Stomach (tissue), 9 donors: Measurements from ENCODE around the gene ITLN1. TPM values are rescaled to one million over a fixed set of nuclear protein-coding genes. Genes with fewer than 3 reads are reported as not detected.
"Not testable (repeated sequence)": the region's sequence is repeated elsewhere in the genome, so short reads cannot be mapped to it uniquely, and the experiment has no call there.

ENCODE experiments used
- DNase-seq, 2 donors: peaks; one replicate each; pipeline versions ENCODE4 v3.0.0 to v3.0.0-alpha.2; 2013 to 2019
- H3K27ac ChIP-seq, 5 donors: fragments of 200-600 bp in 4 of 5; sonication (generic) in 4 of 5; one replicate each; pipeline ENCODE4 v1.5.1; 2013 to 2019; ENCODE audit warnings: mild to moderate bottlenecking in 1 of 5, moderate library complexity in 1 of 5
- H3K27me3 ChIP-seq, 3 donors: fragments of 200-600 bp; sonication (generic); one replicate each; pipeline ENCODE4 v1.5.1; 2017 to 2019; ENCODE audit warnings: mixed run types in 1 of 3
- H3K36me3 ChIP-seq, 4 donors: fragments of 200-600 bp; sonication (generic); 1 replicate in 3 of 4; 2 replicates in 1 of 4; pipeline ENCODE4 v1.5.1; 2016 to 2019
- H3K4me1 ChIP-seq, 4 donors: fragments of 200-600 bp; sonication (generic); one replicate each; pipeline ENCODE4 v1.5.1; 2016 to 2019
- H3K4me3 ChIP-seq, 4 donors: fragments of 200-600 bp; sonication (generic) in 3 of 4; one replicate each; pipeline ENCODE4 v1.5.1; 2016 to 2019; ENCODE audit warnings: mild to moderate bottlenecking in 1 of 4
- H3K9me3 ChIP-seq, 4 donors: fragments of 200-600 bp; sonication (generic); one replicate each; pipeline ENCODE4 v1.5.1; 2016 to 2019
- EP300 ChIP-seq: sonication (generic); formaldehyde crosslinking; IDR thresholded peaks from one replicate; pipeline ENCODE4 v1.6.1; 2017; ENCODE audit warnings: antibody characterized with exemption
- POLR2A ChIP-seq, 4 donors: fragments of 450-650 bp; IDR thresholded peaks; one replicate each; pipeline ENCODE4 v1.6.1; 2016; ENCODE audit warnings: antibody characterized with exemption in 4 of 4, control low read depth in 2 of 4, mild to moderate bottlenecking in 1 of 4, moderate library complexity in 1 of 4
- POLR2AphosphoS5 ChIP-seq, 3 donors: sonication (generic); formaldehyde crosslinking; IDR thresholded peaks; one replicate each; pipeline ENCODE4 v1.6.1; 2016; ENCODE audit warnings: antibody characterized with exemption in 3 of 3
- WGBS, 5 donors: extraction: QIAGEN DNeasy Blood & Tissue Kit in 3 of 5; methylation state at CpG; one replicate each; pipeline versions ENCODE4 v1.1.5 to v1.1.7; 2013 to 2018; 5-methylcytosine and 5-hydroxymethylcytosine counted together
- intact Hi-C: fragments of 100-400 bp; cut with DNase I; formaldehyde crosslinking; loops from one replicate; pipeline ENCODE4 v1.15.1; 2023; ENCODE audit warnings: low total_unique reads
- polyA plus RNA-seq, 3 donors: library from polyadenylated mRNA; stranded (reverse); fragments of 200-250 nt; gene quantifications; one replicate each; pipeline ENCODE4 v1.2.3, GENCODE V29; 2013
- total RNA-seq, 5 donors: library from RNA; depleted of rRNA; stranded (reverse); fragments of >200 nt; gene quantifications; one replicate each; pipeline versions ENCODE4 v1.1.0 to v1.2.3, GENCODE V29; 2014 to 2016
- TF ChIP-seq, protein P1 (sequence below), 7 experiments: fragments of 450-650 bp in 4 of 7; fragments of 200-600 bp in 3 of 7; sonication (generic) in 3 of 7; IDR thresholded peaks; one replicate each; pipeline ENCODE4 v1.5.1; 2016 to 2019; ENCODE audit warnings: antibody characterized with exemption in 7 of 7, control low read depth in 2 of 7, mild to moderate bottlenecking in 1 of 7
- donor health status: healthy with polysubstance abuse.
- donor health status: Bipolar disorder and iron deficiency.
- donor health status: healthy.

Gene ITLN1
- total and polyA plus RNA-seq, 8 donors: 1.2 to 241 (median 10.1) TPM; not detected in 1

GRCh38 chr1:160876311-160876710 lies 8.7 kb downstream of the ITLN1 start:
- intact Hi-C loops: no loop called here
- TF ChIP-seq, protein P1, sequence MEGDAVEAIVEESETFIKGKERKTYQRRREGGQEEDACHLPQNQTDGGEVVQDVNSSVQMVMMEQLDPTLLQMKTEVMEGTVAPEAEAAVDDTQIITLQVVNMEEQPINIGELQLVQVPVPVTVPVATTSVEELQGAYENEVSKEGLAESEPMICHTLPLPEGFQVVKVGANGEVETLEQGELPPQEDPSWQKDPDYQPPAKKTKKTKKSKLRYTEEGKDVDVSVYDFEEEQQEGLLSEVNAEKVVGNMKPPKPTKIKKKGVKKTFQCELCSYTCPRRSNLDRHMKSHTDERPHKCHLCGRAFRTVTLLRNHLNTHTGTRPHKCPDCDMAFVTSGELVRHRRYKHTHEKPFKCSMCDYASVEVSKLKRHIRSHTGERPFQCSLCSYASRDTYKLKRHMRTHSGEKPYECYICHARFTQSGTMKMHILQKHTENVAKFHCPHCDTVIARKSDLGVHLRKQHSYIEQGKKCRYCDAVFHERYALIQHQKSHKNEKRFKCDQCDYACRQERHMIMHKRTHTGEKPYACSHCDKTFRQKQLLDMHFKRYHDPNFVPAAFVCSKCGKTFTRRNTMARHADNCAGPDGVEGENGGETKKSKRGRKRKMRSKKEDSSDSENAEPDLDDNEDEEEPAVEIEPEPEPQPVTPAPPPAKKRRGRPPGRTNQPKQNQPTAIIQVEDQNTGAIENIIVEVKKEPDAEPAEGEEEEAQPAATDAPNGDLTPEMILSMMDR (IDR thresholded peaks at IDR 0.05): no peak
- TF ChIP-seq POLR2A (IDR thresholded peaks at IDR 0.05): no peak
- no peak for TF ChIP-seq POLR2AphosphoS5 (IDR thresholded peaks at IDR 0.05)
- no peak for TF ChIP-seq EP300
- no peak overlapping the region for H3K4me3 ChIP-seq
- no peak overlapping the region for H3K27ac ChIP-seq
- H3K9me3 ChIP-seq: no peaks in the 10 kb centered on the region
- WGBS, 5 donors: 56 to 73% (median 71%) methylated on average over 5 of the region's 5 CpGs
- no peaks in the 10 kb centered on the region for H3K27me3 ChIP-seq
- H3K4me1 ChIP-seq: peaks cover 0 to 15% (median 3%) of the 10 kb centered on the region in 4 donors
- no peaks in the 10 kb centered on the region for H3K36me3 ChIP-seq
- DNase-seq: no peak

- H3K4me1 ChIP-seq: peaks cover 0 to 15% (median 3%) of the 10 kb centered on the region in 4 donors
- intact Hi-C loops, DNase-seq, H3K9me3 ChIP-seq, H3K36me3 ChIP-seq, H3K4me3 ChIP-seq, H3K27me3 ChIP-seq, H3K27ac ChIP-seq: not testable (repeated sequence)
- 69 to 90% (median 73%) methylated on average over 4 of the region's 4 CpGs for WGBS, 5 donors
Measured at GRCh38 chr1:160875591-160875990, 9.4 kb downstream of the ITLN1 start.

GRCh38 chr1:160874935-160875334 lies 10.0 kb downstream of the ITLN1 start:
- H3K9me3 ChIP-seq: no peaks in the 10 kb centered on the region
- WGBS, 5 donors: 39 to 63% (median 50%) methylated on average over 3 of the region's 3 CpGs
- intact Hi-C loops: no loop called here
- H3K4me3 ChIP-seq: no peak overlapping the region
- no peak overlapping the region for H3K27ac ChIP-seq
- peaks cover 0 to 15% (median 3%) of the 10 kb centered on the region in 4 donors for H3K4me1 ChIP-seq
- DNase-seq: no peak
- no peaks in the 10 kb centered on the region for H3K27me3 ChIP-seq
- no peaks in the 10 kb centered on the region for H3K36me3 ChIP-seq
- no peak for TF ChIP-seq POLR2A (IDR thresholded peaks at IDR 0.05)
- no peak for TF ChIP-seq POLR2AphosphoS5 (IDR thresholded peaks at IDR 0.05)
- TF ChIP-seq, protein P1 (IDR thresholded peaks at IDR 0.05): no peak
- TF ChIP-seq EP300: no peak

- Histone ChIP-seq H3K4me3 (no peak overlapping the region), H3K9me3 (no peaks in the 10 kb centered on the region), H3K27ac (no peak overlapping the region), H3K4me1 (peaks cover 0 to 2% (median 0%) of the 10 kb centered on the region in 4 donors), H3K27me3 (no peaks in the 10 kb centered on the region), H3K36me3 (no peaks in the 10 kb centered on the region)
- TF ChIP-seq, protein P1 (IDR thresholded peaks at IDR 0.05): no peak
- TF ChIP-seq POLR2A (IDR thresholded peaks at IDR 0.05) (no peak), POLR2AphosphoS5 (IDR thresholded peaks at IDR 0.05) (no peak), EP300 (no peak)
- intact Hi-C loops: loop anchor here (10.0 kb wide), 1 partner anchor 87 kb away; the partner anchor contains the start of gene ITLN2
- 59 to 79% (median 73%) methylated on average over 3 of the region's 3 CpGs for WGBS, 5 donors
- DNase-seq: no peak
Measured at GRCh38 chr1:160868141-160868540, 16.8 kb downstream of the ITLN1 start.

DNA sequence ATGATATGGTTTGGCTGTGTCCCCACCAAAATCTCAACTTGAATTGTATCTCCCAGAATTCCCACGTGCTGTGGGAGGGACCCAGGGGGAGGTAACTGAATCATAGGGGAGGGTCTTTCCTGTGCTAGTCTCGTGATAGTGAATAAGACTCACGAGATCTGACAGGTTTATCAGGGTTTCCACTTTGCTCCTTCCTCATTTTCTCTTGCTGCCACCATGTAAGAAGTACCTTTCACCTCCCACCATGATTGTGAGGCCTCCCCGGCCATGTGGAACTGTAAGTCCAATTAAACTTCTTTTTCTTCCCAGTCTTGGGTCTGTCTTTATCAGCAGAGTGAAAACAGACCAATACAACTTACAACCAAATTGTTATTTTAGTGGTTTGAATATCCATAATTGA lies 17.3 kb downstream of the ITLN1 start:
- not testable (repeated sequence) for H3K36me3 ChIP-seq, DNase-seq, H3K27ac ChIP-seq, H3K27me3 ChIP-seq, H3K4me1 ChIP-seq, H3K9me3 ChIP-seq, H3K4me3 ChIP-seq
- WGBS, 5 donors: 35 to 57% (median 52%) methylated on average over 4 of the region's 4 CpGs
- intact Hi-C loops: loop anchor here (10.0 kb wide), 1 partner anchor 87 kb away; the partner anchor contains the start of gene ITLN2
